IPS DF 4.7 (cell line): ENCODE measurements around the gene AMZ2.
"Not testable (repeated sequence)": the region's sequence is repeated elsewhere in the genome, so short reads cannot be mapped to it uniquely, and the experiment has no call there.

Experiments used
- DNase-seq: peaks from one replicate; pipeline ENCODE4 v3.0.0-alpha.2; 2013; ENCODE audit warnings: low spot score; ENCODE audit errors: extremely low read depth

AMZ2 gene

DNA sequence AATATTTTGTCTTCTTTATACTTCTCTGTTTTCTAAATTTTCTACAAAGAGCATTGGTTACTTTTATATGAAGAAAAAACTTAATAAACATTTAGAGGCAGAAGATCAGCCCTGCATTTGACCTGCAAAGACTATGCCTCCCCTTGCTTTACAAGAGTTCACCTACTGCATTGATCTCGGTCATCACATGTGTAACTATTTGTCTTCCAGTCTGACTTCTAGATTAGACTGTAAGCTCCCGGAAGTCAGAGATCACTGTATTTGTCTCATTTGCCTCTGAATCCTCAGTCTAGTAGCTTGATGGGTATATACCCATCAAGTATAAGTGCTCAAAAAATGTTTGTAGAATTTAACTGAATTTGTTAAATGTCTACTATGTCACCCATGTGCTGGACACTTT, 27.7 kb upstream of the AMZ2 start:
- not testable (repeated sequence) for DNase-seq

DNA sequence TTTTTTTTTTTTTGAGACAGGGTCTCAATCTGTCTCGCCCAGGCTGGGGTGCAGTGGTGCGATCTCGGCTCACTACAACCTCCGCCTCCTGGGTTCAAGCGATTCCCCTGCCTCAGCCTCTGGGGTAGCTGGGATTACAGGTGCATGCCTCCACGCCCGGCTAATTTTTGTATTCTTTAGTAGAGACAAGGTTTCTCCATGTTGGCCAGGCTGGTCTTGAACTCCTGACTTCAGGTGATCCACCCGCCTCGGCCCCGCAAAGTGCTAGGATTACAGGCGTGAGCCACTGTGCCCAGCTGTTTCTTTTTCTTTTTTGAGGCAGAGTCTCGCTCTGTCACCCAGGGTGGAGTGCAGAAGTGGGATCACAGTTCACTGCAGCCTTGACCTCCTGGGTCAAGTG, 27.1 kb upstream of the AMZ2 start:
- DNase-seq: not testable (repeated sequence)

DNA sequence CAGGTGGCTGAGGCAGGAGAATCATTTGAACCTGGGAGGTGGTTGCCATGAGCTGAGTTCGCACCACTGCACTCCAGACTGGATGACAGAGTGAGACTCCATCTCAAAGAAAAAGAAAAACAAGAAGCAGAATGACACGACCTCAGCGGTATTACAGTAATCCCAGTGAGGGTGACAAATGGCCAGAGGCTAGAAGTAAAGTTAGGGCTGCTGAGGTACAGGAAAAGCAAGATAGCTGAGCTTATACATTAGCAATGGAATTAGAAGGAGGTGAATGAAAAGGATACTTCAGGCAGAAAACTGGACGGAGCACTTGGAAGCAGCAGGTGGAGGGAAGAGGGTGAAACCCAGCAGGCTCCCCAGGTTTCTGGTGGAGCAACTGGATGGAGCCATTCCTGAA, 26.1 kb upstream of the AMZ2 start:
- no peak for DNase-seq

GRCh38 chr17:68222606-68223005, 25.2 kb upstream of the AMZ2 start:
- no peak for DNase-seq

GRCh38 chr17:68225055-68225454, 22.8 kb upstream of the AMZ2 start:
- DNase-seq: not testable (repeated sequence)

DNA sequence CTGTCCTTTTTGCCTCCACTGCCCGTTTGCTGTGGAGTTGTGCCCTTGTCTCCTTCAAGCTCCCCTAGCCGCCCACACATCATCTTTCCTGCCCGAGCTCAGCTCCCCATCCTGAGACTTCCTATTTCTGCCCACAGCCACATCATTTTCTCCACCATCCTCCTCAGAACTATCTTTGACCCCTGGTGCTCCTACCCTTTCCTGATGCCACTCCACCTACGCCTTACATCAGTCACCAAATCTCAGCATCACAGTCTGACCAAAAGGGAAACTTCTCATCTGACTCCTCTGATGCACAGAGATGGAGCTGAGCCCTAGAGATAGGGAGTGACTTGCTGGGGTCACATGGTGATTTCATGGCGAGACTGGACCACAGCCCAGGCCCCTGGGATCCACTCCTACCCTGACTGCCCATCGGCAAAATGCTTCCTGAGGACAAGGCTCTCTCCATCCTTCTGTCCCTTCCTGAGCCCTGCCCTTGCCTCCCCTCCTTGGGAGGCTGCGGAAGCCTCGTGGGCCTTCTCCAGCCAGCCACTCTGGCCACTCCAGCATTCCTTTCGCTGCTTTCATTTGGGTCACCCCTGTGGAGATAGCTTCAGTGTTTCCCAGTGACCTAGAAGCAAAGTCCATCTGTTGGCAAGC, 19.7 kb upstream of the AMZ2 start:
- not testable (repeated sequence) for DNase-seq

- DNase-seq: no peak
Measured at GRCh38 chr17:68228817-68229570, 18.8 kb upstream of the AMZ2 start.

GRCh38 chr17:68229619-68230018, 18.2 kb upstream of the AMZ2 start:
- no peak for DNase-seq

GRCh38 chr17:68231131-68231530, 16.7 kb upstream of the AMZ2 start:
- not testable (repeated sequence) for DNase-seq

DNA sequence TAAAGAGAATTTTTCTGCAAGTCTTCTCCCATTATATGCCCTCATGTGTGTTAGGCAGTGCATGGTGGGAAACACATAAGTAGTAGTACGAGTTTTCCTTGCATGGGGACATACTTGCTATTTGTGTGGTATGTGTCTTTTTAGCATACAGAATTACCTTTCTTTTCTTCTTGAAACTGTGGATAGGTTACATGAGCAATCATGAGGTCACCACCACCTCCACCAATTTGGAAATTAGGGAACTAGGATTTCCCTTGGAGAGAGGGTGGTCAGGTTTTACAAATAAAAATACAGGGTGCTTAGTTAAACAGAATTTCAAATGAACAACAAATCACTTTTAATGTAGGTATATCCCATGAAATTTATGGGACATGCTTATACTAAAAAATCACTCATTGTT, 16.3 kb upstream of the AMZ2 start:
- no peak for DNase-seq

GRCh38 chr17:68232741-68233140, 15.1 kb upstream of the AMZ2 start:
- not testable (repeated sequence) for DNase-seq

DNA sequence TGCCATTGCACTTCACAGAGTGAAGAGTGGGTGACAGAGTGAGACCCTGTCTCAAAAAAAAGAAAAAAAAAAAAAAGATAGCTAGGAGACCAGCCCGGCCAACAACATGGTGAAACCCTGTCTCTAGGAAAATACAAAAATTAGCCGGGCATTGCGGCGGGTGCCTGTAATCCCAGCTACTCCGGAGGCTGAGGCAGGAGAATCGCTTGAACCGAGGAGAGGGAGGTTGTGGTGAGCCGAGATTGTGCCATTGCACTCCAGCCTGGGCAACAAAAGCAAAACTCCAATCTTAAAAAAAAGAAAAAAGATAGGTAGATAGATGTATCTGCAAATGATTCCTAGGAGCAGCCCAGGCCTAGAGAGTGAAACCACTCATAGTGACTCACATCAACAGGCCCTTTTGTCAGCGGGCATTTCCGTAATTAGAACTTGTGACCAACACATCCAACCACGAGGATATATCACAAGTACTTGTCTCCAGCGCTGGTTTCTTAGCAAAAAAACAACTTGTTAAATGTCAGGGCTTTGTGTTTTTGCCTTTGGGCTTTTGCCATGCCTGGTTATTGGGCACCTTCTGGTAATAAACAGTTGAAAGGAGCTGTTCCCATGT, 13.0 kb upstream of the AMZ2 start:
- not testable (repeated sequence) for DNase-seq

GRCh38 chr17:68235336-68235791, 12.5 kb upstream of the AMZ2 start:
- DNase-seq: not testable (repeated sequence)

- DNase-seq: not testable (repeated sequence)
Measured at GRCh38 chr17:68237369-68238163, 10.3 kb upstream of the AMZ2 start.

- DNase-seq: no peak
Measured at GRCh38 chr17:68238164-68238870, 9.5 kb upstream of the AMZ2 start.

- no peak for DNase-seq
Measured at GRCh38 chr17:68238871-68239253, 9.0 kb upstream of the AMZ2 start.

DNA sequence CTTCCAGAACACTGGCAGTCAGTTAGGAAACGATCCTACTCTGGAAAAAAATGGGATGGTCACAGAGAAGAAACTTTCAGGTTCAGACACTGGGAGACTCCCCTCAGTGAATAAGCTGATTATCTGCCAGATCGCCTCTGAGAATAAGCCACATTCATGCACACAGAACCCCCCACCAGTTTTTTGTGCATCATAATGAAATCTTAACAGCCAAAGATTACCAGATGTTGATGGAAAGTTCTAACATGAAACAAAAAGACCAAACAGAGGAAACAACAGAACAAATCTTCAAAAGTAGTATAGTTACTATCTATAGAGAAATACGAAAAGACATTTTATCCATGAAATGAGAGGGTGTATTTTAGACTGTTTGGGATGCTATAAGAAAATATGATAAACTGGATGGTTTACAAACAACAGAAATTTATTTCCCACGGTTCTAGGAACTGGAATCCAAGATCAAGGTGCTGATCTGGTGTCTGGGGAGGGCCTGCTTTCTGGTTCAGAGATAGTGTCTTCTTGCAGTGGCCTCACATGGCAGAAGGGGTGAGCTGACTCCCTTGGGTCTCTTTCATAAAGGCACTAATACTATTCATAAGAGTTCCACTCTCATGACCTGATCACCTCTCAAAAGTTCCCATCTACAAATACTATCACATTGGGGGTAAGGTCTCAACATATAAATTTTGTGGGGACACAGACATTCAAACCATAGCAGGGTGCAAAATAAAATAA, 8.0 kb upstream of the AMZ2 start:
- no peak for DNase-seq

DNA sequence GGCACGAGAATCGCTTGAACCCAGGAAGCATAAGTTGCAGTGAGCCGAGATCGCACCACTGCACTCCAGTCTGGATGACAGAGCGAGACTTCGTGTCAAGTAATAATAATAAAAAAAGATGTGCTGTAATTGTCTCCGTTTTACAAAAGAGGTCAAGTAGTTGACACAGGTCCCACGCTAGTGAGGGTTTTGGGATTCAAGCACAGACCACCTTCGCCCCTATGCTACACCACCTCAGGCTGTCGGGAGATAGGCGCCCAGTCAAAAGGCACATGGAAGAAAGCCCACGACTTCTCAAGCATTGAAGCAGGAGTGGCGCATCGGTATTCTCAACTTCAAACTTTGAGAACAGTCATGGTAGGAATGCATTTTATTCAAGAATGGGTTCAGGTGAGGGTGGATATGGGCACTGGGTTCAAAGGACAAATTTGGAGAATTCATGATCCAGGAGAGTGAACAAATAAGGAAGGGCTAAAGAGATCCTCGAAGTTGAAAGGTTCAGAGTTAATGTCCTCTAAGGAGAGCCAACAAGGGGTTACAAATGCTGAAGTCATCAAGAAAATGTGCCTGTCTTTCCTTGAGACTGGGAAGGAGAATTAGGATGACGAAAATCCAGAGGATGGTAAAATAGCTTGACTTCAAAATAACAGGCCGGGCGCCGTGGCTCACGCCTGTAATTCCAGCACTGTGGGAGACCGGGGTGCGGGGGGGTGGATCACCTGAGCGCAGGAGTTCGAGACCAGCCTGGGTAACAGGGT, 1.4 kb upstream of the AMZ2 start:
- DNase-seq: no peak

DNA sequence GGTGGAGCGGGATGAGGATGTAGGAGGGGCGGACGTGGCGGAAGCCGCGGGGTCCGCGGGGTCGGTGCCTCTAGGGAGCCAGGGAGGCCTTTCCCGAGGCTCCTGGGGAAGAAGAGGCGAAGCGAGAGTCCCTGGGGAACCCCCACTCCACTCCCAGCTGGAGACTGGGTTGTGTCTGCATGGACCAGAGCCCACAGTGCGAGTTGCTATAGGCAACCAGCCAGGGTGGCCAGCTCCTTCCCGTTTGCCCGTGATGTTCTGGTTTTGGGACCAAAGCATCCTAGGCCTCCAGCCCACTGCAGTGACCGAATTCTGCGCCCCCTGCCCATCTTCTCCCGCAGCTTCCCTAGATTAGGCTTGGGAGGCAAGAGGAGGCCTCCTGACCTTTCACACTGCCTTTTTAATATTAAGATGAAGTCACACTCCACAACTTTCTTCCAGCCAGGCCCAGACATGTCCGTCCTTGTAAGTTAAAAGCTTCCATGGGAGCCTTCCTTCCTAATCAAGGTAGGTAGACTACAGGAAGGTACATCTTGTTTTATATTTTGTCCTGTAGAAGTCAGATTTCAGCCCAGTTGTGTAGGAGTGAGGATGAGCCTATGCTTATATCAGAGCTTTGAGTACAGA, 469 bp downstream of the AMZ2 start:
- no peak for DNase-seq
